ENCODE measurements around the gene CAPN5. TPM values are rescaled to one million over a fixed set of nuclear protein-coding genes. Genes with fewer than 3 reads are reported as not detected.

CAPN5 gene
- total RNA-seq, 2 donors from 2014 or later = 2.5 to 3.0 TPM

- Mint-ChIP-seq H3K4me3 (no peak overlapping the region), H3K36me3 (ENCODE audit: low read depth) (no peaks in the 10 kb centered on the region), H3K27ac (no peak overlapping the region), H3K27me3 (no peaks in the 10 kb centered on the region), H3K4me1 (peaks cover 8% of the 10 kb centered on the region)
- ATAC-seq (no peak), DNase-seq (no peak)
- H3K9me3 ChIP-seq (ENCODE audit: control insufficient read depth, low read length, poor library complexity, severe bottlenecking) = no peaks in the 10 kb centered on the region
Measured at GRCh38 chr11:77174559-77174958, 107.8 kb downstream of the CAPN5 start.

DNA sequence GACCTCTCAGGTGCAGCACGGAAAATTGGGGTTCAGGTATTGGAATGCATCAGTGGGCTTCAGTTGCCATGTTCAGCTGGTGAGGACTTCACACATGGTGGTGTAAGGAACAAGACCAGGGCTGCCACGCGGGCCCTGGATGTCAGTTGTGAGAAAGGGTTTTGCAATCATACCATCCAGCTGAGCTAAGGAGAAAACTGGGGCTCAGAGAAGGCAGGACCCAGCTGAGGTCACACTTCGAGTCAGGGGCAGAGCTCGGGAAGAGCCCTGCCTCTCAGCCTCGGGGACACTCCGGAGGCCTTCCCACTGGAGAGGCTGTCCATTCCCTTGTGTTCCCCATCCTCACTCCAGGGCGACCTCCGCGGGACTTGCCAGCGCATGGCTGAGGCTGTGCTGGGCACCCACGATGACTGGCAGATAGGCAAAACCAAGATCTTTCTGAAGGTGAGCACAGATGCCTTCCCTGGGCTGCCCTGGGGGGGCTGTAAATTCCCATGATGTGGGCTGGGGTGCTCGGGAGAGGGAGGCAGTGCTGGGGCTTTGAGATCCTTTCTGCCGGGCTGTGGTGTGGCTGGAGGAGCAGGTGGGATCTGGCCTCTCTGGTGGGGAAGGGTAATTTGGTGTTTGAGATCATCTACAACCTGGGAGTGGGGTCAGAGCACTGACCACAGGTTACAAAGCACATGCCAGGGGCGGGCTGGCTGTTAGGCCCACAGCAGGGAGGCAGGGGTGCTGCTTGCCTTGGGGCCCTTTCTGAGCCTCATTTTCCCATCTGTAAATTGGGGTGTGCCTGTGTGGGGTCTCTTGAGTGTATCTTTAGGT lies 108.5 kb downstream of the CAPN5 start:
- peaks cover 8% of the 10 kb centered on the region for H3K4me1 Mint-ChIP-seq
- ATAC-seq (no peak), DNase-seq (no peak)
- H3K4me3 Mint-ChIP-seq = no peak overlapping the region
- H3K27ac Mint-ChIP-seq = no peak overlapping the region
- no peaks in the 10 kb centered on the region for H3K36me3 Mint-ChIP-seq (ENCODE audit: low read depth)
- H3K9me3 ChIP-seq (ENCODE audit: control insufficient read depth, low read length, poor library complexity, severe bottlenecking) = no peaks in the 10 kb centered on the region
- H3K27me3 Mint-ChIP-seq = no peaks in the 10 kb centered on the region

Other genes starting within 250 kb of the CAPN5 start
- gene ACER3, start 206.1 kb upstream of the CAPN5 start, total RNA-seq = 10 to 100 TPM in 1 of 2 donors, 1 to 10 TPM in 1; 7.6 to 10.2 TPM
- gene B3GNT6, start 32.6 kb upstream of the CAPN5 start, total RNA-seq = not detected
- not detected for gene OMP, start 35.9 kb downstream of the CAPN5 start, total RNA-seq
- gene MYO7A, start 61.3 kb downstream of the CAPN5 start, total RNA-seq = 1 to 10 TPM in 1 of 2 donors, under 1 TPM in 1; 0.57 to 1.7 TPM
- gene GDPD4, start 234.7 kb downstream of the CAPN5 start, total RNA-seq = not detected